HG02885 (cell line): ENCODE measurements around the gene LRIT1.

Experiments used
- ATAC-seq: cut with Tn5 transposase; IDR thresholded peaks from one replicate; pipeline ENCODE4 v1.9.1; 2021; ENCODE audit warnings: mild to moderate bottlenecking; ENCODE audit not compliant: unreplicated experiment, poor library complexity

The LRIT1 gene

GRCh38 chr10:84195044-84195830 is 46.1 kb downstream of the LRIT1 start:
- ATAC-seq, result no peak

- ATAC-seq, result peak; percentile 75
Observed at GRCh38 chr10:84194424-84195043, 46.8 kb downstream of the LRIT1 start, which contains the start of gene CDHR1. CDHR1 (plus strand) TSS chr10:84194537; CDS start chr10:84194761, 224 bp downstream.

- no peak for ATAC-seq
Observed at GRCh38 chr10:84193846-84194423, 47.4 kb downstream of the LRIT1 start.

- no peak for ATAC-seq
Observed at GRCh38 chr10:84193327-84193726, 48.0 kb downstream of the LRIT1 start.

- no peak for ATAC-seq
Observed at GRCh38 chr10:84191106-84191505, 50.2 kb downstream of the LRIT1 start.

GRCh38 chr10:84190621-84191020 is 50.7 kb downstream of the LRIT1 start:
- no peak for ATAC-seq

- no peak for ATAC-seq
Observed at GRCh38 chr10:84188815-84189214, 52.5 kb downstream of the LRIT1 start.

GRCh38 chr10:84185526-84186175 is 55.7 kb downstream of the LRIT1 start:
- ATAC-seq, result no peak

GRCh38 chr10:84184517-84184916 is 56.8 kb downstream of the LRIT1 start:
- ATAC-seq, result peak; percentile 43

- ATAC-seq, result no peak
Observed at GRCh38 chr10:84181631-84182030, 59.7 kb downstream of the LRIT1 start.
